Kidney (tissue), 14 donors: ENCODE measurements around the gene CCDC187. TPM values are rescaled to one million over a fixed set of nuclear protein-coding genes. Genes with fewer than 3 reads are reported as not detected.

Experiments used
- DNase-seq, 5 donors: peaks; one replicate each; pipeline ENCODE4 v3.0.0-alpha.2; 2013 to 2020
- FAIRE-seq: peaks from 2 replicates; lab custom pipeline; 2012; peaks lifted over from hg19 to GRCh38; lab: Jason Lieb, UNC
- H3K27ac ChIP-seq, 2 donors: one replicate each; pipeline ENCODE4 v1.7.0; 2013; ENCODE audit warnings: low read depth in 2 of 2, low read length in 2 of 2, inconsistent platforms in 1 of 2
- H3K27me3 ChIP-seq: one replicate; pipeline ENCODE4 v1.7.1; 2013; ENCODE audit warnings: low read length, inconsistent platforms; ENCODE audit not compliant: control insufficient read depth, insufficient read depth
- H3K36me3 ChIP-seq, 3 donors: one replicate each; pipeline versions ENCODE4 v1.7.0 to v1.7.1; 2013; ENCODE audit warnings: low read length in 3 of 3, control low read depth in 1 of 3, inconsistent platforms in 1 of 3; ENCODE audit not compliant: insufficient read depth in 3 of 3, control insufficient read depth in 2 of 3
- H3K4me1 ChIP-seq, 3 donors: one replicate each; pipeline versions ENCODE4 v1.7.0 to v1.7.1; 2013; ENCODE audit warnings: low read length in 3 of 3, inconsistent platforms in 1 of 3, low read depth in 1 of 3; ENCODE audit not compliant: control insufficient read depth in 2 of 3, insufficient read depth in 2 of 3
- H3K4me3 ChIP-seq, 3 donors: one replicate each; pipeline versions ENCODE4 v1.7.0 to v1.8.1; 2013; ENCODE audit warnings: low read length in 3 of 3, control low read depth in 1 of 3, inconsistent platforms in 1 of 3
- H3K9ac ChIP-seq, 3 donors: one replicate each; pipeline versions ENCODE4 v1.7.0 to v1.7.1; 2013; ENCODE audit warnings: low read length in 3 of 3, control low read depth in 1 of 3, inconsistent platforms in 1 of 3
- H3K9me3 ChIP-seq, 3 donors: one replicate each; pipeline versions ENCODE4 v1.7.0 to v1.7.1; 2013; ENCODE audit warnings: low read length in 3 of 3, control low read depth in 1 of 3, inconsistent platforms in 1 of 3; ENCODE audit not compliant: control insufficient read depth in 2 of 3, insufficient read depth in 1 of 3
- CTCF ChIP-seq: IDR thresholded peaks from 3 replicates; pipeline ENCODE4 v1.5.1; 2012; ENCODE audit warnings: mild to moderate bottlenecking, moderate library complexity, borderline replicate concordance; ENCODE audit not compliant: insufficient read depth; ENCODE audit errors: extremely low read depth
- intact Hi-C: fragments of 100-400 bp; cut with DNase I; formaldehyde crosslinking; loops from one replicate; pipeline ENCODE4 v1.11.1; 2022
- polyA plus RNA-seq: library from polyadenylated mRNA; stranded (reverse); fragments of 350-450 nt; fragmentation: Illumina TruSeq; extraction: RNeasy Lipid Tissue Mini Kit (QIAGEN cat#74804); gene quantifications from one replicate; pipeline ENCODE4 v1.2.3, GENCODE V29; 2014; ENCODE audit warnings: low read depth, low replicate concordance; ENCODE audit not compliant: insufficient read depth
- total RNA-seq: library from RNA; stranded (reverse); fragmentation: NEBNext Ultra II Directional; extraction: Animal tissue kit (Norgen Biotek cat#: 25700); gene quantifications from one replicate; pipeline ENCODE4 v1.2.1, GENCODE V29; 2021
- donor health status: control.
- donor health status: control.
- donor health status: control.
- donor health status: control.
- donor health status: control.
- donor health status: DM: yes; HTN: yes; CAD: no.
- donor health status: Normal renal cell carcinoma (clear cell type).

Gene CCDC187
- total and polyA plus RNA-seq, 2 donors from 2014 or later: 0.84 to 2.3 TPM

GRCh38 chr9:136245219-136246150, 58.4 kb downstream of the CCDC187 start, which contains the start of gene QSOX2:
Gene QSOX2, minus strand, starts transcription at chr9:136245812. Its CDS starts 9 bp downstream, at chr9:136245803.
- Histone ChIP-seq H3K4me3 (peak within 1 kb of the TSS; percentile 71 to 83 (median 79)), H3K36me3 (no peaks in the 10 kb centered on the region), H3K27ac (no peak within 1 kb of the TSS), H3K9ac (peak within 1 kb of the TSS; percentile 39 to 65 (median 48)), H3K27me3 (no peaks in the 10 kb centered on the region), H3K4me1 (peaks cover 3 to 13% (median 12%) of the 10 kb centered on the region in 3 donors), H3K9me3 (no peaks in the 10 kb centered on the region)
- DNase-seq: peak; percentile 86 to 94 (median 89)
- TF ChIP-seq CTCF: no peak
- FAIRE-seq: no peak
- intact Hi-C loops: no loop called here

- H3K27ac ChIP-seq: no peak overlapping the region
- H3K4me1 ChIP-seq: peaks cover 3 to 13% (median 12%) of the 10 kb centered on the region in 3 donors
- no peaks in the 10 kb centered on the region for H3K36me3 ChIP-seq
- no peaks in the 10 kb centered on the region for H3K9me3 ChIP-seq
- H3K9ac ChIP-seq: peak overlapping the region; percentile 39 to 65 (median 48)
- peak overlapping the region; percentile 71 to 83 (median 79) for H3K4me3 ChIP-seq
- FAIRE-seq (no peak), DNase-seq (no peak)
- intact Hi-C loops: no loop called here
- no peaks in the 10 kb centered on the region for H3K27me3 ChIP-seq
- TF ChIP-seq CTCF: no peak
Observed at GRCh38 chr9:136244969-136245218, 59.0 kb downstream of the CCDC187 start.

- no peaks in the 10 kb centered on the region for H3K36me3 ChIP-seq
- no peaks in the 10 kb centered on the region for H3K9me3 ChIP-seq
- intact Hi-C loops: no loop called here
- H3K27ac ChIP-seq: no peak overlapping the region
- H3K4me3 ChIP-seq: peak overlapping the region; percentile 71 to 83 (median 79)
- peaks cover 3 to 13% (median 12%) of the 10 kb centered on the region in 3 donors for H3K4me1 ChIP-seq
- no peak for TF ChIP-seq CTCF
- FAIRE-seq: no peak
- H3K27me3 ChIP-seq: no peaks in the 10 kb centered on the region
- peak in 3 of 5 donors; percentile 77 to 86 (median 84) for DNase-seq
- peak overlapping the region in 2 of 3 donors; percentile 39 to 65 for H3K9ac ChIP-seq
Observed at GRCh38 chr9:136244122-136244968, 59.5 kb downstream of the CCDC187 start.
